Muscle of leg (tissue), 11 donors: ENCODE results near the gene ANK3. TPM values are rescaled to one million over a fixed set of nuclear protein-coding genes. Genes with fewer than 3 reads are reported as not detected.

Experiments
- DNase-seq: peaks from one replicate; pipeline ENCODE4 v3.0.0; 2013
- H3K27ac ChIP-seq: one replicate; pipeline ENCODE4 v1.5.1; 2013; ENCODE audit warnings: mild to moderate bottlenecking, low read length, control low read depth
- H3K27me3 ChIP-seq: one replicate; pipeline ENCODE4 v1.6.1; 2013; ENCODE audit warnings: low read length; ENCODE audit not compliant: control insufficient read depth, insufficient read depth
- H3K36me3 ChIP-seq: one replicate; pipeline ENCODE4 v1.6.1; 2013; ENCODE audit warnings: low read length; ENCODE audit not compliant: control insufficient read depth, insufficient read depth
- H3K4me1 ChIP-seq: one replicate; pipeline ENCODE4 v1.6.1; 2013; ENCODE audit warnings: low read length; ENCODE audit not compliant: control insufficient read depth, insufficient read depth
- H3K4me3 ChIP-seq: one replicate; pipeline ENCODE4 v1.5.1; 2013; ENCODE audit warnings: low read length, control low read depth
- H3K9me3 ChIP-seq: replicated peaks from 2 replicates; pipeline ENCODE4 v1.6.1; 2013; ENCODE audit warnings: low read depth, low read length; ENCODE audit not compliant: control insufficient read depth
- WGBS: methylation state at CpG from one replicate; pipeline ENCODE4 v1.1.5; 2013; ENCODE audit warnings: missing lambda C conversion rate; ENCODE audit not compliant: insufficient coverage; 5-methylcytosine and 5-hydroxymethylcytosine counted together
- polyA plus RNA-seq, 8 donors: library from polyadenylated mRNA; unstranded; fragments of 120-200 nt; gene quantifications; one replicate each; pipeline versions ENCODE4 v1.2.1 to v1.2.3, GENCODE V29; 2013; ENCODE audit warnings: inconsistent platforms in 1 of 8, low replicate concordance in 1 of 8; ENCODE audit not compliant: insufficient read length in 8 of 8, insufficient read depth in 1 of 8
- total RNA-seq: library from RNA; stranded (reverse); fragments of 120-200 nt; gene quantifications from one replicate; pipeline ENCODE4 v1.2.4, GENCODE V29; 2013

Gene ANK3
- total and polyA plus RNA-seq, 9 donors, result 64.0 to 158 (median 90.8) TPM

GRCh38 chr10:60314069-60314940 lies 75.4 kb downstream of the ANK3 start:
- Histone ChIP-seq H3K27ac (no peak overlapping the region), H3K27me3 (no peaks in the 10 kb centered on the region), H3K4me1 (no peaks in the 10 kb centered on the region), H3K4me3 (no peak overlapping the region), H3K36me3 (no peaks in the 10 kb centered on the region), H3K9me3 (no peaks in the 10 kb centered on the region)
- WGBS, result no CpG with 5 or more reads among the region's 5 CpGs
- no peak for DNase-seq

GRCh38 chr10:60313589-60313952 lies 76.1 kb downstream of the ANK3 start:
- Histone ChIP-seq H3K36me3 (no peaks in the 10 kb centered on the region), H3K27ac (no peak overlapping the region), H3K27me3 (no peaks in the 10 kb centered on the region), H3K4me3 (no peak overlapping the region), H3K9me3 (no peaks in the 10 kb centered on the region), H3K4me1 (no peaks in the 10 kb centered on the region)
- WGBS, result 80% methylated on average over 1 of the region's 1 CpG
- no peak for DNase-seq

DNA sequence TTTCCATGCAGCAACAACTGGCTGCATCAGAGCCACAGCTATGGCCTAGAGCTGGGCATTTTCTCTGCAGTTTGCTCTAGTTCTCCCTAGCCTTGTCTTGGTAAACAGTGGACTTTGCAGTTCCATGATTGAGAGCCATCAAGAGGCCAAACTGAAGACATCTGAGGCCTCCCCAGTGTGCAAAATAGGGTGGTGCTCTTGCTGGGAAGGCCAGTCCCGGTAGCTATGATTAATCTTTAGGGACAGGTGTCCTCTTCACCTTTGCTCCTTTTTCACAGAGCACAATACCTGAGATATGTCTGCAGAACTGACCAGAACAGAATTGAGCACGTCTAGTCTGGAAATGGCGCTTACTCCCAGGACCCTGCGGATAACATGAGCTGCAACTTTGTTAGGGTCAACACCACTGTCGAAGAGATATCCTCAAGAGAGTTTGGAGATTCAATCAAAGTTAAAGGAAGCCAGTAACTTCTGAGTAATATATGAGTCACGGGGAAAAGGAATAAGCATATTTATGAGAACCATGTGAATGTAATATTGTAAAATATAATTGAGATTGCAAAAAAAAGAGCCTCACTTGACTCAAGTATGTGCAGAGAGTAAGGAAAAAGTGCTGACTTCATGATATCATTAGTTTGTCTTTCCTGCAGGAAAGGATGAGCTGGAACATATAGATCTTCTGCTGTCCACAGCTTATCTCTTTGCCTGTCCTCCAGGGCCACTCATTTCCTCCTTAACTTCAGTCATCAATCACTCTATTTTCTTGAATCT lies 76.7 kb downstream of the ANK3 start:
- 53% methylated on average over 6 of the region's 6 CpGs for WGBS
- no peaks in the 10 kb centered on the region for H3K4me1 ChIP-seq
- H3K36me3 ChIP-seq, result no peaks in the 10 kb centered on the region
- no peak overlapping the region for H3K4me3 ChIP-seq
- no peaks in the 10 kb centered on the region for H3K27me3 ChIP-seq
- no peak overlapping the region for H3K27ac ChIP-seq
- H3K9me3 ChIP-seq, result no peaks in the 10 kb centered on the region
- DNase-seq, result no peak

DNA sequence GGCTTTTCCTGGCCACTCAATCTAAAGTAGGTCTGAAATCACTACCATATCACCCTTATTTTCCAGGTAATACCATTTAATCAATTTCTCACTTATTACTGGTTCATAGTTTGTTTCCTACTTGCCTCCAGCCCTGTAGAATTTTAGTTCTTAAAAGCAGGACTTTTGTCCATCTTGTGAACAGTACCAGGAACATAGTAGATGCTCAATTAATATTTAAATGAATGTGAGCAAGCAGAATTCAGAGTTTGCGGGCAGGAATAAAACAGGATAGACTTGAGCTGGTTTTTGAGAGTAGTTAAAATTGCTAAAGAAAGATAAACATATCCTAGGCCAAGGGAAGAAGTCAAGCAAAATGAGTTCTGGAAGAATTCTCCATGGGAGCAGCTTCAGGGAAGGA lies 77.9 kb downstream of the ANK3 start:
- Histone ChIP-seq H3K9me3 (no peaks in the 10 kb centered on the region), H3K36me3 (no peaks in the 10 kb centered on the region), H3K4me1 (no peaks in the 10 kb centered on the region), H3K27me3 (no peaks in the 10 kb centered on the region), H3K27ac (no peak overlapping the region), H3K4me3 (no peak overlapping the region)
- no CpG with 5 or more reads among the region's 1 CpG for WGBS
- no peak for DNase-seq

- Histone ChIP-seq H3K4me1 (no peaks in the 10 kb centered on the region), H3K36me3 (no peaks in the 10 kb centered on the region), H3K4me3 (no peak overlapping the region), H3K9me3 (no peaks in the 10 kb centered on the region), H3K27me3 (no peaks in the 10 kb centered on the region), H3K27ac (no peak overlapping the region)
- DNase-seq, result no peak
- no CpG with 5 or more reads among the region's 2 CpGs for WGBS
These were observed 78.9 kb downstream of the ANK3 start for GRCh38 chr10:60310740-60311139.

- H3K27me3 ChIP-seq, result no peaks in the 10 kb centered on the region
- H3K36me3 ChIP-seq, result no peaks in the 10 kb centered on the region
- no peaks in the 10 kb centered on the region for H3K9me3 ChIP-seq
- H3K4me1 ChIP-seq, result no peaks in the 10 kb centered on the region
- no peak overlapping the region for H3K27ac ChIP-seq
- DNase-seq, result no peak
- no CpG with 5 or more reads among the region's 2 CpGs for WGBS
- no peak overlapping the region for H3K4me3 ChIP-seq
These were observed 79.8 kb downstream of the ANK3 start for GRCh38 chr10:60309891-60310290.

DNA sequence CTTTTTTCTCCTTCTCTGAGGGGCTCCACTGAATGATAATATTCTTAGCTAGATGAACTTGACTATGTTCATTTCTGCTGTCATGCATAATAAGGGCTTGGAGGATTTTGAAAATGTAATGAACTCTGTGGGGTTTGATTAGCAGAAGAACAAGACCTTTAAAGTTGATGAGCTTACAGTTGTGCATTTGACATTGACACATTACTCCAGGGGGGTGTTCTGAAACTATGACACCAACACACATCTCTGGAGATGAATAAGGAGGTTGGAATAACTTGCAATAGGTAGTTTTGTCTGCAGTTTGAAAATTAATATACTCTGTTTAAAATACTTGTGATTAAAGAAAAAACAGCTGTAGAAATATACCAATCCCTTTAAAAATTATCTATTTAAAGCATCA lies 80.3 kb downstream of the ANK3 start:
- DNase-seq, result no peak
- H3K4me3 ChIP-seq, result no peak overlapping the region
- H3K4me1 ChIP-seq, result no peaks in the 10 kb centered on the region

GRCh38 chr10:60305380-60305892 lies 84.2 kb downstream of the ANK3 start:
- 56% methylated on average over 1 of the region's 5 CpGs for WGBS
- H3K4me3 ChIP-seq, result no peak overlapping the region
- no peak overlapping the region for H3K27ac ChIP-seq
- H3K27me3 ChIP-seq, result no peaks in the 10 kb centered on the region
- no peaks in the 10 kb centered on the region for H3K9me3 ChIP-seq
- no peaks in the 10 kb centered on the region for H3K36me3 ChIP-seq
- peaks cover under 1% of the 10 kb centered on the region for H3K4me1 ChIP-seq
- DNase-seq, result no peak

More for the DNA sequence above, 80.3 kb downstream of the ANK3 start:
- Histone ChIP-seq H3K27ac (no peak overlapping the region), H3K27me3 (no peaks in the 10 kb centered on the region), H3K9me3 (no peaks in the 10 kb centered on the region), H3K36me3 (no peaks in the 10 kb centered on the region)

- H3K4me3 ChIP-seq, result no peak overlapping the region
- H3K27ac ChIP-seq, result no peak overlapping the region
- peaks cover 3% of the 10 kb centered on the region for H3K4me1 ChIP-seq
- H3K9me3 ChIP-seq, result no peaks in the 10 kb centered on the region
- H3K36me3 ChIP-seq, result no peaks in the 10 kb centered on the region
- no peaks in the 10 kb centered on the region for H3K27me3 ChIP-seq
- WGBS, result no CpG with 5 or more reads among the region's 2 CpGs
- DNase-seq, result no peak
These were observed 84.8 kb downstream of the ANK3 start for GRCh38 chr10:60304829-60305379.

- Histone ChIP-seq H3K4me3 (no peak overlapping the region), H3K27ac (no peak overlapping the region), H3K36me3 (no peaks in the 10 kb centered on the region), H3K9me3 (no peaks in the 10 kb centered on the region), H3K27me3 (no peaks in the 10 kb centered on the region), H3K4me1 (peaks cover 3% of the 10 kb centered on the region)
- no peak for DNase-seq
- 100% methylated on average over 1 of the region's 1 CpG for WGBS
These were observed 85.9 kb downstream of the ANK3 start for GRCh38 chr10:60303778-60304177.
